Ishikawa (cell line): ENCODE results near the gene SERPINB6.

Experiments
- CEBPB ChIP-seq: IDR thresholded peaks from 2 replicates; pipeline ENCODE4 v1.6.1; 2012
- CREB1 ChIP-seq: IDR thresholded peaks from 2 replicates; pipeline ENCODE4 v1.6.1; 2012; ENCODE audit warnings: low read depth
- EGR1 ChIP-seq: IDR thresholded peaks from 2 replicates; pipeline ENCODE4 v1.6.1; 2012
- EP300 ChIP-seq: IDR thresholded peaks from 2 replicates; pipeline ENCODE4 v1.6.1; 2012; ENCODE audit warnings: borderline replicate concordance
- FOXM1 ChIP-seq: IDR thresholded peaks from 2 replicates; pipeline ENCODE4 v1.6.1; 2012; ENCODE audit warnings: low read depth, borderline replicate concordance
- NFIC ChIP-seq: IDR thresholded peaks from 2 replicates; pipeline ENCODE4 v1.6.1; 2012
- RAD21 ChIP-seq: IDR thresholded peaks from 2 replicates; pipeline ENCODE4 v1.6.1; 2012; ENCODE audit warnings: low read depth
- TAF1 ChIP-seq: IDR thresholded peaks from 2 replicates; pipeline ENCODE4 v1.6.1; 2012; ENCODE audit warnings: low read depth, mild to moderate bottlenecking
- TCF12 ChIP-seq: IDR thresholded peaks from 2 replicates; pipeline ENCODE4 v1.6.1; 2012; ENCODE audit warnings: low read depth
- TEAD4 ChIP-seq: IDR thresholded peaks from 2 replicates; pipeline ENCODE4 v1.6.1; 2012
- YY1 ChIP-seq: IDR thresholded peaks from 2 replicates; pipeline ENCODE4 v1.6.1; 2012; ENCODE audit warnings: low read depth
- ZBTB7A ChIP-seq: IDR thresholded peaks from 2 replicates; pipeline ENCODE4 v1.6.1; 2012; ENCODE audit warnings: low read depth
- TF ChIP-seq, protein P1 (sequence below): IDR thresholded peaks from 2 replicates; pipeline ENCODE4 v1.6.1; 2012
- TF ChIP-seq, protein P2 (sequence below): IDR thresholded peaks from 2 replicates; pipeline ENCODE4 v1.6.1; 2012; ENCODE audit warnings: low read depth, mild to moderate bottlenecking
- TF ChIP-seq, protein P3 (sequence below): IDR thresholded peaks from 2 replicates; pipeline ENCODE4 v1.6.1; 2012

Gene SERPINB6

DNA sequence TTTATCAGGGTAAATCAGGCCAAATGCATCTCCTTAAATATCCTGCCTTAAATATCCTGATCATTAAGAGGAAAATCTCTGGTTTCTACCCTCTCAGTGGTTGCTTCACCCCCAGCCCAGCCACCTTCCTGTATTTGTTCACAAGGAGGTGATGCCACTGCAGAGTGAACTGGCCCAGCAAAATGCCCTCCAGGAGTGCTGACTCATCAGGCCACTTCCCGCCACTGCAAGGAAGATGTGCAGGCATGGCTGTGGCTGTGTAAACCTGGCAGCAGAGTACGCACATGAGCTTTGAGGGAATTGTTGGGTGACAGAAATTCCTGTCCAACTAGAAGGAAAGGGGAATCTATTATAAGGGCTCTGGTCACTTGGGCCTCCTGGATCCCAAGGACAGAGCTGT is 42.1 kb upstream of the SERPINB6 start:
- TF ChIP-seq FOXM1 = no peak
- TF ChIP-seq, protein P1, sequence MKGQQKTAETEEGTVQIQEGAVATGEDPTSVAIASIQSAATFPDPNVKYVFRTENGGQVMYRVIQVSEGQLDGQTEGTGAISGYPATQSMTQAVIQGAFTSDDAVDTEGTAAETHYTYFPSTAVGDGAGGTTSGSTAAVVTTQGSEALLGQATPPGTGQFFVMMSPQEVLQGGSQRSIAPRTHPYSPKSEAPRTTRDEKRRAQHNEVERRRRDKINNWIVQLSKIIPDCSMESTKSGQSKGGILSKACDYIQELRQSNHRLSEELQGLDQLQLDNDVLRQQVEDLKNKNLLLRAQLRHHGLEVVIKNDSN = no peak
- TF ChIP-seq, protein P2, sequence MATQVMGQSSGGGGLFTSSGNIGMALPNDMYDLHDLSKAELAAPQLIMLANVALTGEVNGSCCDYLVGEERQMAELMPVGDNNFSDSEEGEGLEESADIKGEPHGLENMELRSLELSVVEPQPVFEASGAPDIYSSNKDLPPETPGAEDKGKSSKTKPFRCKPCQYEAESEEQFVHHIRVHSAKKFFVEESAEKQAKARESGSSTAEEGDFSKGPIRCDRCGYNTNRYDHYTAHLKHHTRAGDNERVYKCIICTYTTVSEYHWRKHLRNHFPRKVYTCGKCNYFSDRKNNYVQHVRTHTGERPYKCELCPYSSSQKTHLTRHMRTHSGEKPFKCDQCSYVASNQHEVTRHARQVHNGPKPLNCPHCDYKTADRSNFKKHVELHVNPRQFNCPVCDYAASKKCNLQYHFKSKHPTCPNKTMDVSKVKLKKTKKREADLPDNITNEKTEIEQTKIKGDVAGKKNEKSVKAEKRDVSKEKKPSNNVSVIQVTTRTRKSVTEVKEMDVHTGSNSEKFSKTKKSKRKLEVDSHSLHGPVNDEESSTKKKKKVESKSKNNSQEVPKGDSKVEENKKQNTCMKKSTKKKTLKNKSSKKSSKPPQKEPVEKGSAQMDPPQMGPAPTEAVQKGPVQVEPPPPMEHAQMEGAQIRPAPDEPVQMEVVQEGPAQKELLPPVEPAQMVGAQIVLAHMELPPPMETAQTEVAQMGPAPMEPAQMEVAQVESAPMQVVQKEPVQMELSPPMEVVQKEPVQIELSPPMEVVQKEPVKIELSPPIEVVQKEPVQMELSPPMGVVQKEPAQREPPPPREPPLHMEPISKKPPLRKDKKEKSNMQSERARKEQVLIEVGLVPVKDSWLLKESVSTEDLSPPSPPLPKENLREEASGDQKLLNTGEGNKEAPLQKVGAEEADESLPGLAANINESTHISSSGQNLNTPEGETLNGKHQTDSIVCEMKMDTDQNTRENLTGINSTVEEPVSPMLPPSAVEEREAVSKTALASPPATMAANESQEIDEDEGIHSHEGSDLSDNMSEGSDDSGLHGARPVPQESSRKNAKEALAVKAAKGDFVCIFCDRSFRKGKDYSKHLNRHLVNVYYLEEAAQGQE = no peak
- no peak for TF ChIP-seq TCF12
- TF ChIP-seq YY1 = no peak
- no peak for TF ChIP-seq CREB1
- no peak for TF ChIP-seq EP300
- no peak for TF ChIP-seq EGR1
- TF ChIP-seq TAF1 = no peak

DNA sequence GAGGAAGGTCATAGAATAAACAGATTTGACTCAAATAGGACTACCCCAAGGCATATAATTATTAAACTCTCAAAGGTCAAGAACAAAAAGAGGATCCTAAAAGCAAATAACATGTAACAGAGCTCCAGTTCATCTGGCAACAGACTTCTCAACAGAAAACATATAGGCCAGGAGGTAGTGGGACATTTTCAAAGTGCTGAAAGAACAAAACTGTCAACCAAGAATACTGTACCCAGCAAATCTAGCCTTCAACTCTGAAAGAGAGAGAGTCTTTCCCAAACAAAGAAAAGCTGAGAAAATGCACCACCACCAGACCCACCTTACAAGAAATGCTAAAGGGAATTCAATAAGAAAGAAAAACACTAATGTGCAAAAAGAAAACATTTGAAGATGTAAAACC is 40.2 kb upstream of the SERPINB6 start:
- TF ChIP-seq, protein P1 = no peak
- TF ChIP-seq RAD21 (no peak), FOXM1 (no peak), TCF12 (no peak)
- TF ChIP-seq, protein P2 = no peak

DNA sequence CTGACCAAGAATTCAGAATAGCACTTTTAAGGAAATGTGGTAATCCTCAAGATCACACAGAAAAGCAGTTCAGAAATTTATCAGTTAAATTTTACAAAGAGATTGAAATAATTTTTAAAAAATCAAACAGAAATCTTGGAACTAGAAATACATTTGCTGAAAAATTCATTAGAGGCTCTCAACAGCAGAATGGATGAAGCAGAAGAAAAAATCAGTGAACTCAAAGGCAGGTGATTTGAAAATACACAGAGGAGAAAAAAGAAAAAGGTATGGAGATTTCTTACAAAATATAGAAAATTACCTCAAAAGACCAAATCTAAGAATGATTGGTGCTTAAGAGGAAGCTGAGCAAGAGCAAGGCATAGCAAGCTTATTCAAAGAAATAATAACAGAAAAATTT is 39.8 kb upstream of the SERPINB6 start:
- no peak for TF ChIP-seq NFIC
- TF ChIP-seq EGR1 = no peak
- TF ChIP-seq ZBTB7A = no peak
- TF ChIP-seq FOXM1 = no peak
- TF ChIP-seq CEBPB = no peak
- TF ChIP-seq, protein P3, sequence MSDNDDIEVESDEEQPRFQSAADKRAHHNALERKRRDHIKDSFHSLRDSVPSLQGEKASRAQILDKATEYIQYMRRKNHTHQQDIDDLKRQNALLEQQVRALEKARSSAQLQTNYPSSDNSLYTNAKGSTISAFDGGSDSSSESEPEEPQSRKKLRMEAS = no peak
- TF ChIP-seq TAF1 = no peak
- TF ChIP-seq, protein P2 = no peak
- TF ChIP-seq, protein P1 = no peak
- TF ChIP-seq TEAD4 = no peak

DNA sequence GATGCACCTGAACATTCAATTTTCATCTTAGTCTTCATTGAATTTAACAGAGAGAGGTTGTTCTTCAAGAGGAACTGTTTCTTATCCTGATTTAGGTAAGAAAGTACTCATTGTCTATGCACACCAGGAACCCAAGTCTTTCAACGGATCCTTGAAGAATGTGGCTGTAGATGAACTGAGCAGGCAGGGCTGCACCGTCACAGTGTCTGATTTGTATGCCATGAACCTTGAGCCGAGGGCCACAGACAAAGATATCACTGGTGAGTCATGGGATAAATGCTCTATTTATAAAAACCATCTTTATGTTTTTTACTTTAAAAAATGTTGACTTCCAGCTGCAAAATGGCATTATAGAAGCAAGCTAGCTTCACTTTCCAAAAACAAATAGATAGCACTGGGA is 38.6 kb upstream of the SERPINB6 start:
- TF ChIP-seq RAD21 (no peak), TCF12 (no peak), TAF1 (no peak), TEAD4 (no peak), EGR1 (no peak), CREB1 (no peak), ZBTB7A (no peak), EP300 (no peak)
- TF ChIP-seq, protein P2 = no peak
- TF ChIP-seq, protein P1 = no peak
- TF ChIP-seq, protein P3 = no peak
